ENCODE results near the gene LRP2BP. TPM values are rescaled to one million over a fixed set of nuclear protein-coding genes. Genes with fewer than 3 reads are reported as not detected.

The LRP2BP gene
- total and polyA plus RNA-seq, 4 donors, result 0.09 to 0.64 (median 0.20) TPM

DNA sequence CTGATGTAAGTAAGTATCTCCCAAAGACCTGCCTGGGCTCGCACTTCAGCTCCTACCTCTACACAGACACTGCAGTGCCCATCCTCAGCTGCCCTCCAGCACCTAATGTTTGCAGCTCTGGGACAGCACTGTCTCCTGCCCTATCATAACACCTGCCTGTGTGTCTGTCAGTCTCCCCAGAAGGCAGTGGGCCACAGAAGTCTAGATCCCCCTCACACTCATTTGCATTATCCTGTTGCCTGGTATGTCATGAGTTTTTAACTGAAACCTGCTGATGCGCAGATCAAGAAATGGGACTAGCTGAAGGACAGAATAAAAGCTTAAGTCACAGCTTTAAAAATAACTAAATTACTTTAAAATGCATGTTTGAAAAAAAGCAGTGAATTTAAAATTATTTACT, 43.0 kb downstream of the LRP2BP start:
- H3K9me3 ChIP-seq (ENCODE audit: control insufficient read depth in 4 of 4, low read length in 3 of 4), result no peaks in the 10 kb centered on the region
- no peak overlapping the region for H3K9ac ChIP-seq (ENCODE audit: low read depth in 1 of 2, low read length in 2 of 2)
- 96% methylated on average over 2 of the region's 2 CpGs for WGBS
- DNase-seq (ENCODE audit: low spot score), result no peak
- H3K4me3 ChIP-seq (ENCODE audit: low read depth in 1 of 3, low read length in 3 of 3), result no peak overlapping the region
- H3K27me3 ChIP-seq (ENCODE audit: control insufficient read depth in 4 of 4, insufficient read depth in 4 of 4, low read length in 3 of 4), result no peaks in the 10 kb centered on the region
- no peaks in the 10 kb centered on the region for H3K4me1 ChIP-seq (ENCODE audit: control insufficient read depth in 4 of 4, insufficient read depth in 4 of 4, low read length in 3 of 4)
- peaks cover 0 to 8% (median 2%) of the 10 kb centered on the region in 4 donors for H3K36me3 ChIP-seq (ENCODE audit: control insufficient read depth in 4 of 4, insufficient read depth in 3 of 4, low read depth in 1 of 4, low read length in 3 of 4)
- TF ChIP-seq, protein P1, sequence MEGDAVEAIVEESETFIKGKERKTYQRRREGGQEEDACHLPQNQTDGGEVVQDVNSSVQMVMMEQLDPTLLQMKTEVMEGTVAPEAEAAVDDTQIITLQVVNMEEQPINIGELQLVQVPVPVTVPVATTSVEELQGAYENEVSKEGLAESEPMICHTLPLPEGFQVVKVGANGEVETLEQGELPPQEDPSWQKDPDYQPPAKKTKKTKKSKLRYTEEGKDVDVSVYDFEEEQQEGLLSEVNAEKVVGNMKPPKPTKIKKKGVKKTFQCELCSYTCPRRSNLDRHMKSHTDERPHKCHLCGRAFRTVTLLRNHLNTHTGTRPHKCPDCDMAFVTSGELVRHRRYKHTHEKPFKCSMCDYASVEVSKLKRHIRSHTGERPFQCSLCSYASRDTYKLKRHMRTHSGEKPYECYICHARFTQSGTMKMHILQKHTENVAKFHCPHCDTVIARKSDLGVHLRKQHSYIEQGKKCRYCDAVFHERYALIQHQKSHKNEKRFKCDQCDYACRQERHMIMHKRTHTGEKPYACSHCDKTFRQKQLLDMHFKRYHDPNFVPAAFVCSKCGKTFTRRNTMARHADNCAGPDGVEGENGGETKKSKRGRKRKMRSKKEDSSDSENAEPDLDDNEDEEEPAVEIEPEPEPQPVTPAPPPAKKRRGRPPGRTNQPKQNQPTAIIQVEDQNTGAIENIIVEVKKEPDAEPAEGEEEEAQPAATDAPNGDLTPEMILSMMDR (IDR thresholded peaks at IDR 0.05; ENCODE audit: low read depth, low read length, missing input control), result no peak
- no peak for TF ChIP-seq FOXA1 (IDR thresholded peaks at IDR 0.05)
- TF ChIP-seq, protein P2, sequence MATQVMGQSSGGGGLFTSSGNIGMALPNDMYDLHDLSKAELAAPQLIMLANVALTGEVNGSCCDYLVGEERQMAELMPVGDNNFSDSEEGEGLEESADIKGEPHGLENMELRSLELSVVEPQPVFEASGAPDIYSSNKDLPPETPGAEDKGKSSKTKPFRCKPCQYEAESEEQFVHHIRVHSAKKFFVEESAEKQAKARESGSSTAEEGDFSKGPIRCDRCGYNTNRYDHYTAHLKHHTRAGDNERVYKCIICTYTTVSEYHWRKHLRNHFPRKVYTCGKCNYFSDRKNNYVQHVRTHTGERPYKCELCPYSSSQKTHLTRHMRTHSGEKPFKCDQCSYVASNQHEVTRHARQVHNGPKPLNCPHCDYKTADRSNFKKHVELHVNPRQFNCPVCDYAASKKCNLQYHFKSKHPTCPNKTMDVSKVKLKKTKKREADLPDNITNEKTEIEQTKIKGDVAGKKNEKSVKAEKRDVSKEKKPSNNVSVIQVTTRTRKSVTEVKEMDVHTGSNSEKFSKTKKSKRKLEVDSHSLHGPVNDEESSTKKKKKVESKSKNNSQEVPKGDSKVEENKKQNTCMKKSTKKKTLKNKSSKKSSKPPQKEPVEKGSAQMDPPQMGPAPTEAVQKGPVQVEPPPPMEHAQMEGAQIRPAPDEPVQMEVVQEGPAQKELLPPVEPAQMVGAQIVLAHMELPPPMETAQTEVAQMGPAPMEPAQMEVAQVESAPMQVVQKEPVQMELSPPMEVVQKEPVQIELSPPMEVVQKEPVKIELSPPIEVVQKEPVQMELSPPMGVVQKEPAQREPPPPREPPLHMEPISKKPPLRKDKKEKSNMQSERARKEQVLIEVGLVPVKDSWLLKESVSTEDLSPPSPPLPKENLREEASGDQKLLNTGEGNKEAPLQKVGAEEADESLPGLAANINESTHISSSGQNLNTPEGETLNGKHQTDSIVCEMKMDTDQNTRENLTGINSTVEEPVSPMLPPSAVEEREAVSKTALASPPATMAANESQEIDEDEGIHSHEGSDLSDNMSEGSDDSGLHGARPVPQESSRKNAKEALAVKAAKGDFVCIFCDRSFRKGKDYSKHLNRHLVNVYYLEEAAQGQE (IDR thresholded peaks at IDR 0.05), result no peak
- no peak for TF ChIP-seq NR2F2 (IDR thresholded peaks at IDR 0.05)
- TF ChIP-seq, protein P3, sequence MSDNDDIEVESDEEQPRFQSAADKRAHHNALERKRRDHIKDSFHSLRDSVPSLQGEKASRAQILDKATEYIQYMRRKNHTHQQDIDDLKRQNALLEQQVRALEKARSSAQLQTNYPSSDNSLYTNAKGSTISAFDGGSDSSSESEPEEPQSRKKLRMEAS (IDR thresholded peaks at IDR 0.05), result no peak
- no peak for TF ChIP-seq SP1 (IDR thresholded peaks at IDR 0.05)
- no peak for TF ChIP-seq TAF1 (conservative IDR thresholded peaks at IDR 0.05)
- no peak for TF ChIP-seq RXRA (IDR thresholded peaks at IDR 0.05)
- no peak for TF ChIP-seq HNF4A (conservative IDR thresholded peaks at IDR 0.05)
- no peak for TF ChIP-seq HNF4G (IDR thresholded peaks at IDR 0.05)
- no peak overlapping the region for H3K27ac ChIP-seq (ENCODE audit: low read depth in 1 of 2, low read length in 2 of 2)

DNA sequence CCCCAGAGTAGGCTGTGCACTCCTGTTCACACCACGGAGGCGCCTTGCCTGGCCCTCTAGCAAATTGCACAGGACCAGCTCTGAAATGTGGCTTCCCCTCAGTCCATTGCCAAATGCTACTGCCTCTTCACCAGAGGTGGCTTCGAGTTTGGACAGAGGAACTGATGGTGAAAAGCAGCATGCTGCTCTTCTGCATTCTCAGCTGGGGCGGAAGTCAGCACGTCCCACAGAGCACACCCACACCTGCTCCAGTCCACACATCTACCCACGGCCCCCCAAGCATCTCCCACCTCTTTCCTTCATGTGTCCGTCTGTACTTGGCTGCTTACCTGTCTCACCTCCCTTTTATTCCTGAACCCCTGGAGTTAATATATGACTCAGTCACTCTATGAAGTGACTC, 43.5 kb downstream of the LRP2BP start:
- H3K4me3 ChIP-seq (ENCODE audit: low read depth in 1 of 3, low read length in 3 of 3), result no peak overlapping the region
- no peak overlapping the region for H3K9ac ChIP-seq (ENCODE audit: low read depth in 1 of 2, low read length in 2 of 2)
- 95% methylated on average over 7 of the region's 7 CpGs for WGBS
- H3K27me3 ChIP-seq (ENCODE audit: control insufficient read depth in 4 of 4, insufficient read depth in 4 of 4, low read length in 3 of 4), result no peaks in the 10 kb centered on the region
- TF ChIP-seq, protein P2 (IDR thresholded peaks at IDR 0.05), result no peak
- TF ChIP-seq NR2F2 (IDR thresholded peaks at IDR 0.05), result no peak
- TF ChIP-seq, protein P3 (IDR thresholded peaks at IDR 0.05), result no peak
- no peak for TF ChIP-seq EGR1 (IDR thresholded peaks at IDR 0.05; ENCODE audit: low read depth in 2 of 2)
- peaks cover 0 to 8% (median 0%) of the 10 kb centered on the region in 4 donors for H3K36me3 ChIP-seq (ENCODE audit: control insufficient read depth in 4 of 4, insufficient read depth in 3 of 4, low read depth in 1 of 4, low read length in 3 of 4)
- no peaks in the 10 kb centered on the region for H3K4me1 ChIP-seq (ENCODE audit: control insufficient read depth in 4 of 4, insufficient read depth in 4 of 4, low read length in 3 of 4)
- H3K9me3 ChIP-seq (ENCODE audit: control insufficient read depth in 4 of 4, low read length in 3 of 4), result no peaks in the 10 kb centered on the region
- H3K27ac ChIP-seq (ENCODE audit: low read depth in 1 of 2, low read length in 2 of 2), result no peak overlapping the region
- DNase-seq (ENCODE audit: low spot score), result no peak

Measured in liver (tissue), 9 donors.